Keratinocyte (primary cell): ENCODE data around the gene ATP9B. TPM values are rescaled to one million over a fixed set of nuclear protein-coding genes. Genes with fewer than 3 reads are reported as not detected.

Source experiments
- DNase-seq: peaks from one replicate; pipeline ENCODE4 v3.0.0-alpha.2; 2011; ENCODE audit warnings: low read depth, missing footprints, low spot score
- FAIRE-seq: peaks from 2 replicates; lab custom pipeline; 2011; peaks lifted over from hg19 to GRCh38; lab: Jason Lieb, UNC
- H2AFZ ChIP-seq: 2 replicates; pipeline ENCODE4 v1.6.0; 2012; ENCODE audit warnings: low read length, control low read depth, inconsistent platforms; ENCODE audit not compliant: control insufficient read depth
- H3K27ac ChIP-seq: 2 replicates; pipeline ENCODE4 v1.5.1; 2011; ENCODE audit warnings: low read length; ENCODE audit not compliant: control insufficient read depth, insufficient read depth
- H3K27me3 ChIP-seq: 3 replicates; pipeline ENCODE4 v1.6.0; 2011; ENCODE audit warnings: low read length; ENCODE audit not compliant: control insufficient read depth, insufficient read depth; ENCODE audit errors: extremely low read depth
- H3K36me3 ChIP-seq, 2 experiments: 2 replicates in 1 of 2; 3 replicates in 1 of 2; pipeline ENCODE4 v1.5.1; 2011; ENCODE audit warnings: low read length in 2 of 2, mild to moderate bottlenecking in 1 of 2; ENCODE audit not compliant: control insufficient read depth in 2 of 2, insufficient read depth in 2 of 2; ENCODE audit errors: extremely low read depth in 1 of 2
- H3K4me1 ChIP-seq: 3 replicates; pipeline ENCODE4 v1.5.1; 2011; ENCODE audit warnings: low read length; ENCODE audit not compliant: control insufficient read depth, insufficient read depth; ENCODE audit errors: extremely low read depth
- H3K4me2 ChIP-seq: 3 replicates; pipeline ENCODE4 v1.6.0; 2011; ENCODE audit warnings: low read depth, low read length; ENCODE audit not compliant: control insufficient read depth, insufficient read depth; ENCODE audit errors: extremely low read depth
- H3K4me3 ChIP-seq, 3 experiments: fragments of 200-600 bp in 1 of 3; sonication (generic) in 1 of 3; 2 replicates in 2 of 3; 3 replicates in 1 of 3; pipeline ENCODE4 v1.5.1; 2011 to 2016; ENCODE audit warnings: low read length in 3 of 3, mild to moderate bottlenecking in 3 of 3, control low read depth in 2 of 3, inconsistent platforms in 1 of 3, low read depth in 1 of 3, mixed read lengths in 1 of 3, mixed run types in 1 of 3, moderate library complexity in 1 of 3; ENCODE audit not compliant: control insufficient read depth in 2 of 3, insufficient read depth in 2 of 3; ENCODE audit errors: extremely low read depth in 1 of 3
- H3K79me2 ChIP-seq: 2 replicates; pipeline ENCODE4 v1.6.0; 2012; ENCODE audit warnings: low read length; ENCODE audit not compliant: control insufficient read depth, insufficient read depth
- H3K9ac ChIP-seq: 3 replicates; pipeline ENCODE4 v1.6.0; 2011; ENCODE audit warnings: low read length; ENCODE audit not compliant: control insufficient read depth, insufficient read depth; ENCODE audit errors: extremely low read depth
- H3K9me1 ChIP-seq: 3 replicates; pipeline ENCODE4 v1.6.0; 2011; ENCODE audit warnings: low read length; ENCODE audit not compliant: control insufficient read depth, insufficient read depth; ENCODE audit errors: extremely low read depth
- H3K9me3 ChIP-seq: 2 replicates; pipeline ENCODE4 v1.5.1; 2012; ENCODE audit warnings: low read depth, low read length; ENCODE audit not compliant: control insufficient read depth
- H4K20me1 ChIP-seq: 3 replicates; pipeline ENCODE4 v1.6.0; 2011; ENCODE audit warnings: low read length; ENCODE audit not compliant: control insufficient read depth, insufficient read depth; ENCODE audit errors: extremely low read depth
- CTCF ChIP-seq, 3 experiments: IDR thresholded peaks in 1 of 3; conservative IDR thresholded peaks in 1 of 3; optimal IDR thresholded peaks in 1 of 3; 2 replicates in 2 of 3; 3 replicates in 1 of 3; pipeline versions ENCODE3 to v1.5.1; 2011; ENCODE audit warnings: low read length in 3 of 3, mild to moderate bottlenecking in 3 of 3, moderate library complexity in 2 of 3, control low read depth in 1 of 3, inconsistent platforms in 1 of 3; ENCODE audit not compliant: insufficient read depth in 2 of 3; ENCODE audit errors: extremely low read depth in 1 of 3
- EZH2 ChIP-seq: IDR thresholded peaks from one replicate; pipeline ENCODE4 v1.6.1; 2012; ENCODE audit warnings: inconsistent platforms, mild to moderate bottlenecking, low read length, moderate library complexity
- dilution Hi-C: fragments of 300-500 bp; cut with MboI; formaldehyde crosslinking; loops from one replicate; pipeline ENCODE4 v1.7.0; 2020; ENCODE audit warnings: low sequenced_read_pairs; ENCODE audit not compliant: extremely low pct_ligation_motif_present
- polyA plus RNA-seq, 5 experiments: library from polyadenylated mRNA; depleted of rRNA in 3 of 5; stranded (reverse) in 3 of 5; stranded (forward) in 1 of 5; unstranded in 1 of 5; fragments of >200 nt; gene quantifications; 1 replicate in 1 of 5; 2 replicates in 3 of 5; 3 replicates in 1 of 5; pipeline versions ENCODE4 v1.2.1 to v1.2.3, GENCODE V29; 2011 to 2012; ENCODE audit warnings: missing spikeins in 2 of 5, low read depth in 1 of 5, low replicate concordance in 1 of 5

The ATP9B gene
- polyA plus RNA-seq, 1 donor (not counting 4 experiments of a cell fraction or from before 2014, with no cell fraction given): 16.1 TPM

- no peak for DNase-seq
- no peak overlapping the region for H3K4me2 ChIP-seq
- H3K36me3 ChIP-seq: no peaks in the 10 kb centered on the region
- H2AFZ ChIP-seq: no peak overlapping the region
- no peaks in the 10 kb centered on the region for H3K4me1 ChIP-seq
- no peaks in the 10 kb centered on the region for H3K9me3 ChIP-seq
- FAIRE-seq: no peak
- no peaks in the 10 kb centered on the region for H4K20me1 ChIP-seq
- TF ChIP-seq EZH2: no peak
- TF ChIP-seq CTCF (optimal IDR thresholded peaks at IDR 0.05 in 1 of 3, IDR thresholded peaks at IDR 0.05 in 1 of 3, conservative IDR thresholded peaks at IDR 0.05 in 1 of 3; ENCODE audit: extremely low read depth in 1 of 3, insufficient read depth in 2 of 3, low read length in 3 of 3): no peak
- no peaks in the 10 kb centered on the region for H3K79me2 ChIP-seq
- no peak overlapping the region for H3K9ac ChIP-seq
- dilution Hi-C loops: no loop called here
- H3K9me1 ChIP-seq: no peaks in the 10 kb centered on the region
- H3K27me3 ChIP-seq: no peaks in the 10 kb centered on the region
- no peak overlapping the region for H3K27ac ChIP-seq
- H3K4me3 ChIP-seq: no peak overlapping the region
These were observed 154.2 kb downstream of the ATP9B start for GRCh38 chr18:79223431-79223830.

GRCh38 chr18:79224381-79224780 lies 155.2 kb downstream of the ATP9B start:
- Histone ChIP-seq H3K9me3 (no peaks in the 10 kb centered on the region), H3K36me3 (no peaks in the 10 kb centered on the region), H3K27me3 (no peaks in the 10 kb centered on the region), H3K79me2 (no peaks in the 10 kb centered on the region), H3K9ac (no peak overlapping the region), H3K4me3 (no peak overlapping the region), H2AFZ (no peak overlapping the region), H3K9me1 (no peaks in the 10 kb centered on the region), H3K27ac (no peak overlapping the region), H3K4me1 (no peaks in the 10 kb centered on the region), H3K4me2 (no peak overlapping the region), H4K20me1 (no peaks in the 10 kb centered on the region)
- no peak for DNase-seq
- FAIRE-seq: no peak
- dilution Hi-C loops: no loop called here
- TF ChIP-seq EZH2 (no peak), CTCF (optimal IDR thresholded peaks at IDR 0.05 in 1 of 3, IDR thresholded peaks at IDR 0.05 in 1 of 3, conservative IDR thresholded peaks at IDR 0.05 in 1 of 3; ENCODE audit: extremely low read depth in 1 of 3, insufficient read depth in 2 of 3, low read length in 3 of 3) (no peak)
